ENCODE results near the gene OBSL1.

Gene OBSL1

DNA sequence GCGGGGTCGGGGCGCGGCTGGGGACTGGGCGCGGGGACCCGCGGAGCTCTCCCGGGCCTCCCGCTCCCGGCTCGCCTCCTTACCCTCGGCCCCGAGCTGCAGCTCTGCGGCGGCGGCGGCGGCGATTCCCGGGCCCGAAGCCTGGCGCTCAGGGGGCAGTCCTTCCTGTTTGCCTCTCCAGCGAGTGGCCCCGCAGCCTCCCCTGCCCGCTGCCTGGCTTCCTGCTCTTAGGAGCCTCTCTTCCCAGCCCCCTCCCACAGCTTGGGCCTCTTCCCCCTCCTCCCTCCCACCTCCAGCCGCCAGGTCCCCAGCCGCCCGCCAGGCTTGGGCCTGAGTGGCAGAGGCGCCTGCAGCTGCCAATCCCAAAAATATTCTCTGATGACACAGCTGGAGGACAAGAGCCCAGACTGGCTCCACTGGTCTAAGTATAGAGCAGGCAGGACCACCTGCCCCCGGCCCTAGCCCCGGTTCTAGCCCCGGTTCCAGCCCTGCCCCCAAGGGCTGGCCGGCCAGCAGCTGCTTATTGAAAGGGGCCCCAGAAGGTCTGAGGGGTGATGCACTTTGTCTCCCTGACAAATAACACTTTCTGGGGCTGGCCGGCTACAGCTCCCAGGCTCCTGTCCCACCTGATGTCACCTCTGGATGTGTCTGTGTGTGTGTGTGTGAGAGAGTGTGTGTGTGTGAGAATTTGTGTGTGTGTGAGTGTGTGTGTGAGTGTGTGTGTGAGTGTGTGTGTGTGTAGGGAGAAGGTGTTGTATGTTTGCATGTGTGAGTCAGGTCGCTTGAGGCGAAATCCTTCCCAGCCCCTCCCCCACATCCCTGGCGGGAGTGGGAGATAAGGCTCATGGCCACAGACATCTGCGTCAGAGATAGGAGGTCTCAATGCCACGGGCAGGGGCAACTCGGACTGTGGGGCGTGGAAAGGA is at the start of gene OBSL1:
OBSL1 (minus strand) TSS at position 229 of the 926 bp plus-strand sequence. CDS start 307 bp downstream, outside the sequence.
- peak; percentile 85 for DNase-seq

DNA sequence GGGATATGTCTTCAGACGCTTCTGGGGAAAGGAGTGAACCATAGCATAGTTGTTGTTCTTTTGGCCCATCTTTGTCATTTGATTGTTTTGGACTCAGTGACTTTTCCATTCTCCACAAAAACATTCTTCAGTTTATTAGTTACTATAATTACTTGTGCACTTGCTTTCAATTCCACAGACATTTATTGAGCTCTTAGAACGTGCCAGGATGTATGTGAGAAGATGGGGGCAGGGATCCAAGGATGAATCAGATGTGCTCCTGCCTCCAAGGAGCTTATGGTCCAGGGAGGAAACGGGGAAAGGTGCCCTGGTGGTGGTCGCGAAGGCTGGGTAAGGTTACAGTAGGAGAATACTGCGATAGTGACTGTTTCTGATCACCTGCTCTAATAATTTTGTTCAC is 49.2 kb upstream of the OBSL1 start:
- no peak for DNase-seq

DNA sequence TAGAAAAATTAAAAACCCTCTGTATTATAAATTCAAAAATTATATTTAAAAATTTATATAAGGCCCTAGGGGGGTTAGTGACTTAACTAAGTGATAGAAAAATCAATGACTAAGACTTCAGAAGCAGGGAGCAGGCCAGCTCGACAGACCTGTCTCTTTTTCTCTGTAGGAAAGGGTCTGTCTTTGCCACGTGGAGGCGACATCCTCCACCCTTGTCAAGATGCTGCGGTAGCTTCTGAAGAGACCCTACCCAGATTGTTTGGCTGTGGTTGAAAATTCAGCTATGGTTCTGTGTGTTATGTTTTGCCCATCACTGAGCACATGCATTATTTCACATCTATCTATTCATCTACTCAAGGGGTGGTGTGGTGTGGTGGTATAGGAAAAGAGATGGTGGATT is 47.9 kb upstream of the OBSL1 start:
- DNase-seq: no peak

DNA sequence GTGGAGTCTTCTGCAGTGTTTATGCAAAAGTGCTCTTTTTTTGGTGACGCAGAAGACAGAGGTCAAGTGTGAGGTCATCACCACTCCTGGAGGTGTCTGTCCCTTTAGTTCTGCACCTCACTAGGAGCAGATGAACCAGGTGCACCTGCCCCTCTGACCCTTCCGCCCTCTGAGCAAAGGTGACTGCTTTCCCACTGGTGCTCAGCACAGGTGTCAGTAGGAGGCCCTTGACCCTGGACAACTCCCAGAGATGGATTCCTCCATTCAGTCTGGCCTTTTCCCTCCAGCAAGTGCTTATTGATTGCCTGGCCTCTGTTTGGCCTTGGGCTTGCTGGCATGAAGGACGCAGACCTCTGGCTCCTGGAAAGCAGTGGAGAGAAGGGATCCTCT is 47.4 kb upstream of the OBSL1 start:
- DNase-seq: no peak

DNA sequence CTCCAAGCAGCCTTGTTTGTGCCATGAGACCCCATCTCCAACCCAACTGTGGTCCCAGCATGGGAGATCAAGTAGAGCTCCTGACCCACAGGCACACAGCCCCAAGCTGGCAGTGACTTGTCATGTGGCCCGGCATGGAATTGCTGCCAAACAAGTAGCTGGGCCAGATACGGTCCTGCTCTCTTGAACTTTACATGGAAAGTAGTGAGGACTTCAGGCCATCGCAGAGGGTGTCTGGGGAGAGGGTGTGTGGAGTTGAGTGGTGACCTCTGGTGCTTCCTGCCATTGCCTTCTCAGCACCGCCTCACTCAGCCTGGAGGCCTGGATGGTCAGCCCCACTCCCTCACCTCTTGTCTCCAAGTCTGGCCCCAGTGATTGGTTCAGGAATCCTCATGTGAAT is 45.2 kb upstream of the OBSL1 start:
- DNase-seq: no peak

DNA sequence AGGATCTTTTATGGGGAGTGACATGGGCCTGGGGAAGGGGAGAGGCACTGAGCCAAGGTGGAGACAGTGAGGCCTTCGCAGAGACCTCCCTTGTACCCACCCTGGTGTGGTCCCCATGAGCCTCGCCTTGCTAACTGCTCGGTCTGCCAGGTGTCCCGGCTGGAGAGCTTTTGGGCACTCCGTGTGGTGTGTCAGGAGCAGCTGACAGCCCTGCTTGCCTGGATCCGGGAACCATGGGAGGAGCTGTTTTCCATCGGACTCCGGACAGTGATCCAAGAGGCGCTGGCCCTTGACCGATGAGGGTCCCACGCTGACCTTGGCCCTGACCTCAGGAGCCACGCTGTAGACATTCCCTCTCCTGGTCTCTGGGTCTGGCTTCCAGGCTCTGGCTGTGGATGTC is 44.6 kb upstream of the OBSL1 start:
- no peak for DNase-seq

DNA sequence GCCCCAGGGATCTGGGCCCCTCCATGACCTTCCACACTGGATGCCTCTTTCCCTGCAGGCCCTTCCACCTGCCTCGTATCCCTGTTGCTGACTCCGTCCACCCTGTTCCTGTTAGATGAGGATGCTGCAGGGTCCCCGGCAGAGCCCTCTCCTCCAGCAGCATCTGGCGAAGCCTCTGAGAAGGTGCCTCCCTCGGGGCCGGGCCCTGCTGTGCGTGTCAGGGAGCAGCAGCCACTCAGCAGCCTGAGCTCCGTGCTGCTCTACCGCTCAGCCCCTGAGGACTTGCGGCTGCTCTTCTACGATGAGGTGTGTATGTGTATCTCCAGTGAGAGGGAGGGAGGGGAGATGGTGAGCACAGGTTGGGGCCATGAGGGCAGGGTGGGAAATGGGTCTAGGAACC is 43.7 kb upstream of the OBSL1 start:
- no peak for DNase-seq

DNA sequence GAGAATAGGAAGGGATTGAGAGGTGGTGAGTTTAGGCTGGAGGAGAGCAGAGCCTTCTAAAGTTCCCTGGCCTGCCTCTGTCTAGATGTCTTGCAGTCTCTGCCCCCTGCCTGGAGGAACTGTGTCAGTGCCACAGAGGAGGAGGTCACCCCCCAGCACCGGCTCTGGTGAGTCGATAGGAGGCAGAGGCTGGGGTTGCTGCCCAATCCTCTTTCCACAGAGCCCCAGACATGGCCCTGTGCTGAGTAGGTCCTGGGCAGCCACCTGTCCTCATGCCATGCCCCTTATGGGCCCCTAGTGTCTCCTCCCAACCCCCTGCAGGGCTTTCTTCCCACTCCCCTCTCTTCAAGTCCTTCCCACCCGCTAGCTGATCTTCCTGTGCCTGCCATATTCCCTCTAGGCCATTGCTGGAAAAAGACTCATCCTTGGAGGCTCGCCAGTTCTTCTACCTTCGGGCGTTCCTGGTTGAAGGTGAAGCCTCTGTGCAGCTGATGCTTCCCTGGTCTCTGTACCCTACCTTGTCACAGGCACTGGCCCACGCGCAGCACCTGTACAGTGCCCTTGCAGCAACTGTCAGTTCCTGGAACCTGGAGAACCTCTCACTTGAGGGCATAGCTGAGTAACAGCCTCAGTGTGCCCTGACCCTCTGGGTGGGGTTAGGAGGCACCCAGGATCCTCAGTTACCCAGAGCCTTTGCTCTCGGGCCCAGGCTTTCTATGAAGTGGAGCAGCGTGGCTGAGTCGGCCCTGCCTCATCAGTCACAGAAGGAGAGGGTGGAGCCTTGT is 42.9 kb upstream of the OBSL1 start:
- no peak for DNase-seq

DNA sequence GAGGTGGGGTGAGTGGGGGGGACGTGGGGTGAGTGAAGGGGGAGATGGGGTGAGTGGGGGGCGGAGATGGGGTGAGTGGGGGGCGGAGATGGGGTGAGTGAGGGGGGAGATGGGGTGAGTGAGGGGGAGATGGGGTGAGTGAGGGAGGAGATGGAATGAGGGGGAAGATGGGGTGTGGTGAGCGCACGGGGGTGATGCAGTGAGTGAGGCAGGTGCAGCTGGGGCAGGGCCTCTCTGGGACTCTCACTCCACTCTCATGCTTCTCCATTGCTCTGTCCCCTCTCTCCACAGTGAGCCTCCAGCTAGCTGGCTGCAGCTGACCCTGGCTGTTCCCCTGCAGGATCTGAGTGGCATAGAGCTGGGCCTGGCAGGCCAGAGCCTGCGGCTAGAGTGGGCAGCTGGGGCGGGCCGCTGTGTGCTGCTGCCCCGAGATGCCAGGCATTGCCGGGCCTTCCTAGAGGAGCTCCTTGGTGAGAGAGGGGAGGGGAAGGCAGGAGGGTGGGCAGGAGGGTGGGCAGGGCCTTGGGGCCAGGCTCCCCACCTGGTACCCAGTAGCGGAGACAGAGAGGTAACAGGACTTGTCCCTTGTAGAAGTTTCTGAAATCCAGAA is 42.2 kb upstream of the OBSL1 start:
- no peak for DNase-seq

DNA sequence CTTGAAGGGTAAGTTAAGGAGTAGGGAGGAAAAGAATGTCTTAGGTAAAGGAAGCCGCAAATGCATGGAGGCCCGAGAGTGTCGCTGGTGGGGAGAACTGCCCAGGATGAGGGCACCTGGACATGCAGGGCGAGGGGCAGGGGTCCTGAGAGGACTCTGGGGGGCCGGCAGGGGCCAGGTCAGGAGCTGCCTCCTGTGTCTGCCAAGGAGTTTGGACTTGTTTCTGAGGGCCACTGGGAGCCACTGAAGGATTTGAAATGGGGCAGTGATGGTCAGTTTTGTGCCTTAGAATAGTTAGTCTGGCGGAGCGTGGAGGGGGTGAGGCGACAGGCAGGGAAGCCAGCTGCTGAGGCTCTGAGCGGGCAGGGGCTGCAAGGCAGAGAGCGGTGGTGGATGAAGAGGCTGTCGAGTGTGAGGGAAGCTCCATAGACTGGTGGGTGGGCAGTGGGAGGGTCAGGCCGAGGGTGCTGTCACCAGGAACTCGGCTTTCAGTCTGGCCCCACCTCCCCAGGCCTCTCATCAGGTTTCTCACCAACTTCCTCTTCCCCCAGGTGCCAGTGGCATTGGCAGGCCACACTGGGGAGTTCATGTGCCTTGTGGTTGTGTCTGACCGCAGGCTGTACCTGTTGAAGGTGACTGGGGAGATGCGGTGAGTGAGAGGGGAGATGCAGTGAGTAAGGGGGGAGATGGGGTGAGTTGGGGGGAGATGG is 41.4 kb upstream of the OBSL1 start:
- DNase-seq: no peak

DNA sequence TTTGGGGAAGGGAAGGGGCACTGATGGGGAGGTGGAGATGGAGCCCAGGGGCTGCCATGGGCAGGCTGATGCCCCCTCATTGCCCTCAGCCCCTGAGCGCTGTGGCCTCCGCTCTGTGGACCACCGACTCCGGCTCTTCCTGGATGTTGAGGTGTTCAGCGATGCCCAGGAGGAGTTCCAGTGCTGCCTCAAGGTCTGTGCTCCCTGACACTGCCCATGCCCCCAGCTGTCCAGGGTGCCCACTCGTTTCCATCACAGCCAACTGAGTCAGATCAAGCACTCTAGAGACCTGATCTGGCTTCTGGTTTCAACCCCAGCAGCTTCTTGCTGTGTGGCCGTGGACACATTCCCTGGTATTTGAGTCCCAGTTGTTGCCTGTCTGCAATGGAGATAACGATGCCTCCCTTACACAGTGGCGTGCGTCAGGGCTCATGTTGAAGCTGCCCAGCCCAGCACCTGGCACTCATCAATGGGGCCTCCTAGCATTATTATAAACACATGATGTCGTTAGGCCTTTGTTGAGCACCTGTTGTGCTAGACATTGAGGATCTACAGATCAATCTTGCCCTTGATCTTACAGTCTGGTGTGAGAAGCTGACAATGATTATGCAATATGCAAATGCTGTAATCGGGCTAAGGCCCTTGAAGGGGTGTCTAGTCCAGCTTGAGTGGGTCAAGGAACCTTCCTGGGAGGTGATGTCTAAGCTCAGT is 40.7 kb upstream of the OBSL1 start:
- DNase-seq: no peak

DNA sequence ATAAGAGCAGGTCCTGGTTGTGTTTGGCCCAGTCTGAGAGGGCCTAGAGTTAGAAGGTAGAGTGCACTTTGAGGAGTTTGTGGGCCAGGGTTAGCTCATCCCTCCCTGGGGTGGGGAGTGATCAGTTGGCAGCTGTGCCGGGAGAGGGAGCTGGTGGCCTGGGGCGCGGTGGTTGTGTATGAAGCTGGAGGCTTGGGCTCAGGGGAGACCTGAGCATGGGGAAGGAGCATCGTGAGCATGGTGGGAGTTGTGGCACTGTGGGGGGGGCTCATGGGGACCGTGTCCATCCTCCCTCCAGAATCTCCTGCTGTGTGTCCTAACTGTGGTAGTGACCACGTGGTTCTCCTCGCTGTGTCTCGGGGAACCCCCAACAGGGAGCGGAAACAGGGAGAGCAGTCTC is 40.0 kb upstream of the OBSL1 start:
- DNase-seq: no peak

DNA sequence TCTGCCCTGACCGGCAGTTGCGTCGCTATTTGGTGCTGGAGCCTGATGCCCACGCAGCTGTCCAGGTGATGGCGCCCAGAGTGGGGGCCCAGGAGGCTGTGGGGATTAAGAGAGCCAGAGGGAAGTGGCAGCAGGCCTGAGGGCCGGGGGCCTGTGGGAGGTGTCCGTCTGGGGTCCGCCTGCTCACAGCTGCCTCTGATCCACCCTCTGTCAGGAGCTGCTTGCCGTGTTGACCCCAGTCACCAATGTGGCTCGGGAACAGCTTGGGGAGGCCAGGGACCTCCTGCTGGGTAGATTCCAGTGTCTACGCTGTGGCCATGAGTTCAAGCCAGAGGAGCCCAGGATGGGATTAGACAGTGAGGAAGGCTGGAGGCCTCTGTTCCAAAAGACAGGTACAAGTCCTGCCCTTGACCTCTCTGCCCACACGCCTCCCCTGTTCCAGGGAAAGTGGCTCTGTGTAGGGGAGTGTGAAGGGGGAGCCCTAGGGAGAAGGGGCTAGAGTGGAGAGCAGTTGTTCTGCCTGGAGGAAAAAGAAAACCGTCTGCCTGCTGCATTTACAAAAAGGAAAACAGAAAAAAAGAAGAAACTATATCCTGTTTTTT is 37.9 kb upstream of the OBSL1 start:
- no peak for DNase-seq

DNA sequence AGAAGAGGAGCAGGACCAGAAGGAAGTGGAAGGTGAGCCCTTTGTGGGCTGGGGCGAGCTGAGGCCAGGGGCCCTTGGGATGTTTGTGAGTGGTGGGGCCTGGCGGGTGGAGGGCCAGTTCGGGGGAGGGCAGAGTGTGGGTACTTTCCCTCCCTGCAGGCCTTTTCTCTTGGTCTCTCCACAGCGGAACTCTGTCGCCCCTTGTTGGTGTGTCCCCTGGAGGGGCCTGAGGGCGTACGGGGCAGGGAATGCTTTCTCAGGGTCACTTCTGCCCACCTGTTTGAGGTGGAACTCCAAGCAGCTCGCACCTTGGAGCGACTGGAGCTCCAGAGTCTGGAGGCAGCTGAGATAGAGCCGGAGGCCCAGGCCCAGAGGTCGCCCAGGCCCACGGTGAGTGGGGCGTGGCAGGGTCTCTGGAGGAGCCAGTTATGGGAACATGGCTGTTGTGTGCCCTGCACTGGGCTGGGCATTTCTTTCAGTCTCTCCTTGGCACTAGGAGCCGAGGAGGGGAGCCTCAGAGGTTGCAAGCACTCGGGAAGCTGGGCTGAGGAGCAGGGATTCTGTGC is 37.1 kb upstream of the OBSL1 start:
- no peak for DNase-seq

DNA sequence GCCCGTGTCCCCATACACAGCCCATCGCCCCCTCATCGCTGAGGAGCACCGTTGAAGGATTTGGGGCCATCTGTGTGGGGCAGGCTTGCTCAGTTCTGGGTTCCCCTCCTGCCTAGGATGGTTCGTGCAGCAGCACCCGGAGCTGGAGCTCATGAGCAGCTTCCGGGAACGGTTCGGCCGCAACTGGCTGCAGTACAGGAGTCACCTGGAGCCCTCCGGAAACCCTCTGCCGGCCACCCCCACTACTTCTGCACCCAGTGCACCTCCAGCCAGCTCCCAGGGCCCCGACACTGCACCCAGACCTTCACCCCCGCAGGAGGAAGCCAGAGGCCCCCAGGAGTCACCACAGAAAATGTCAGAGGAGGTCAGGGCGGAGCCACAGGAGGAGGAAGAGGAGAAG is 36.6 kb upstream of the OBSL1 start:
- DNase-seq: no peak

DNA sequence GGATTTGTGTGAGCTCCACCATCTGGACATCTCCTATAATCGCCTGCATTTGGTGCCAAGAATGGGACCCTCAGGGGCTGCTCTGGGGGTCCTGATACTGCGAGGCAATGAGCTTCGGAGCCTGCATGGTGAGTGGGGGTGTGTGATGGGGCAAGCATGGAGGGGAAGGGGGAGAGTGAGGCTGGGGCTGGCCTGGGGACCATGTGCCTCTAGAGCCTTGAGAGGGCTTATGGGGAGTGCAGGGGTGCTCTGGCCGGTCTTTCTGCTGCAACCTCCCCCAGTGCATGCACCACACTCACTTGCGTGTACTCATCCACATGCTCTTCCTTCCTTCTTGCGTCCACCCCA is 34.2 kb upstream of the OBSL1 start:
- no peak for DNase-seq

DNA sequence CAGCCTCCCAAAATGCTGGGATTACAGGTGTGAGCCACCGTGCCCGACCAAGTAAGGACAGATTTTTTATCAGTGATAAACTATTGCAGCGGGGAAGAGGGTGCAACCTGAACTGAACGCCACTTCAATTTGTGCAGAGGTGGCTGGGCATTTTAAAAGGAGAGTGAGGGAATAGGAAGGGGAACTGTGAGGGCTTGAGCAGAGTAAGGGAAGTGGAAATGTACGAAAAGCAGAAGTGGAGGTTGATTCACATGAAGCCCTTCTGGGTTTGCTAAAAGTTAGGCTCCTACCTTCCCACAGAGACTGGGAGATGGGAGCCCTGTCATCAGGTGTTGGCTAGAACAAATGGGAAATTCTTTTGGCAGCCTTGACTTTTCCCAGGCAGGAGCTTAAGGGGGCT is 32.4 kb upstream of the OBSL1 start:
- DNase-seq: no peak

DNA sequence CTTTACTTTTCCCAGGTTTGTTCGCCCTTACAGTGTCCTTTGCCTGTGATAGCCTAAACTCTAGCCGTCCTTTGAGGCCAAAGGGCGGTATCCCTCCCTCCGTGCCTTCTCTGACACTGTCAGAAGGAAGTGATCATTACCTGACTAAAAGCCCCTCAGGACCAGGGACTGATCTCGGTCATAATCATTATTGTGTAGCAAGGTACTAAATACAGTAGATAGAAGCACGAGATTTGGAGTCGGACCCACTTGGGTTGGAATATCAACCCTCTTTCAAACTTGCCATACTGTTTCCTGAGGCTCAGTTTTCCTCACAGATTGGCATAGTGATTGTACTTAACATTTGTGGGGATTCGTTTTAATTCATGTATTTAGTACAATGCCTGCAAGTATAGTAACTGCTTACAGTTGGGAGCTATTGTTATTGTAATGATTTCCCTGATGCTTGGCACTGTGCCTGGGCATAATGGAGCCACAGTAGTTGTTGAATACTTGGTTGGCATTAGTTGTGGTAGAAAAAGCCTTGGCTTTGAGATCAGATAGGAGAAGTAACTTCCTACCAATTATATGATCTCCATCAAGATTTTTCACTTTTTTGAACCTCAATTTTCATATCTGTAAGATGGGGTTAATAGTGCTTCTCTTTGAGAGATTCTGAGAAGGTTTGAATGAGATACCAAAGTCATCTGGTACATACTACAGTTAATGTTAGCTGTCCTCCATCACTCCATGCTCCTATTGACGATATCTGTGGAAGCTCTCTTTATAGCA is 27.2 kb upstream of the OBSL1 start:
- peak; percentile 68 for DNase-seq

DNA sequence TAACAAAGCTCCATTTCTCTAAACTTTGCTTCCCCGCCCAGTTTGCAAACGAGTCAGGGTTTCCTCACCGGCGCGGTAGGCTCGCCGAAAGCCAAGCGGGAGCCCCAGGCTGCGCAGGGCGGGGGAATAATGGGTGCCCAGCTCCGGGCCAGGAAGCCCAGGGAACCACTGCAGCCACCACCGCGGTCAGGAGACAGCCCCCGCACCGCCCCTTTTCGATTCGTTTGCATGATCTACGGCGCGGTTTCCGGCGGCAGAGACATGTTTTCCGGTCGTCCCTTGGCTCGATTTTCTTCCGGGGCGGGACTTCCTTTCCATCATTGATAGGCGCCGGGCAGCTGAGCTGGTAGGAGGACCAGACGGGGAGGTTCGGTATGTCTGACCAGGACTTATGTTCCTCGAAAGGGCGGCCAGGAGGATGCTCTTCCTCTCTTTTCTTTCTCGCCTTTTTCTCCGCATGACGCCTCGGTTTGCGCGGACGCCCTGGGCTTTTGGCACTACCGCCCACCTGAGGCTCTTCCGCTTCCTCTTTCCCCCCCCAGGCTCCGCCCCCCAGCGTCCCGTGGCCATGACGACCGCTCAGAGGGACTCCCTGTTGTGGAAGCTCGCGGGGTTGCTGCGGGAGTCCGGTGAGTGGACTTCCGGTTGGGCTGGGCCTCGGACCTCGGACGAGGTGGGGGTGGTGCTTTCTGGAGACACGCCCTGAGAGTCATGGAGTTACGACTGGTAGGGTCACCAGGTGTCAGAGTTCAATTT is 26.4 kb upstream of the OBSL1 start, which contains the start of gene STK11IP:
STK11IP (plus strand) TSS at position 306 of the 756 bp plus-strand sequence; CDS start at position 569, 263 bp downstream.
- DNase-seq: peak; percentile 98
